Type B pancreatic cell (in vitro differentiated cells): Measurements from ENCODE around the gene TMPRSS7. TPM values are rescaled to one million over a fixed set of nuclear protein-coding genes. Genes with fewer than 3 reads are reported as not detected.

Experiments
- DNase-seq: peaks from one replicate; pipeline ENCODE4 v3.0.0; 2021; ENCODE audit warnings: mixed read lengths; ENCODE audit not compliant: unreplicated experiment; ENCODE audit errors: extremely low spot score
- H3K27ac Mint-ChIP-seq: 2 replicates; pipeline ENCODE4 v1.8.0; 2021; ENCODE audit warnings: mild to moderate bottlenecking, mixed read lengths
- H3K27me3 Mint-ChIP-seq: 2 replicates; pipeline ENCODE4 v1.8.0; 2021; ENCODE audit warnings: mixed read lengths
- H3K36me3 Mint-ChIP-seq: 2 replicates; pipeline ENCODE4 v1.8.0; 2021; ENCODE audit warnings: mixed read lengths
- H3K4me1 Mint-ChIP-seq: one replicate; pipeline ENCODE4 v1.8.0; 2021; ENCODE audit warnings: mixed read lengths; ENCODE audit not compliant: unreplicated experiment
- H3K4me3 Mint-ChIP-seq: 2 replicates; pipeline ENCODE4 v1.8.0; 2021; ENCODE audit warnings: mild to moderate bottlenecking, mixed read lengths
- H3K9me3 Mint-ChIP-seq: 2 replicates; pipeline ENCODE4 v1.8.0; 2021; ENCODE audit warnings: mixed read lengths
- CTCF ChIP-seq: fragments of 200-600 bp; sonication (generic); conservative IDR thresholded peaks from 2 replicates; pipeline ENCODE4 v1.5.0; 2021; ENCODE audit warnings: antibody characterized with exemption, mild to moderate bottlenecking
- total RNA-seq: library from RNA; stranded (reverse); gene quantifications from 2 replicates; pipeline ENCODE4 v1.2.1, GENCODE V29; 2021; ENCODE audit warnings: low replicate concordance

Gene TMPRSS7
- total RNA-seq, 1 donor from 2014 or later, result 0.48 TPM

- H3K4me3 Mint-ChIP-seq, result no peak overlapping the region
- TF ChIP-seq CTCF, result no peak
- H3K27ac Mint-ChIP-seq, result no peak overlapping the region
- H3K9me3 Mint-ChIP-seq, result no peaks in the 10 kb centered on the region
- peaks cover 8% of the 10 kb centered on the region for H3K36me3 Mint-ChIP-seq
- no peaks in the 10 kb centered on the region for H3K27me3 Mint-ChIP-seq
- no peak for DNase-seq
- H3K4me1 Mint-ChIP-seq, result peaks cover 5% of the 10 kb centered on the region
Measured at GRCh38 chr3:112117841-112118571, 83.5 kb downstream of the TMPRSS7 start.

GRCh38 chr3:112119962-112120836 lies 85.7 kb downstream of the TMPRSS7 start:
- Mint-ChIP-seq H3K27me3 (no peaks in the 10 kb centered on the region), H3K36me3 (peaks cover 4% of the 10 kb centered on the region), H3K4me1 (peaks cover 10% of the 10 kb centered on the region), H3K27ac (no peak overlapping the region), H3K4me3 (no peak overlapping the region), H3K9me3 (no peaks in the 10 kb centered on the region)
- no peak for TF ChIP-seq CTCF
- DNase-seq, result no peak

GRCh38 chr3:112121577-112122547 lies 87.3 kb downstream of the TMPRSS7 start:
- TF ChIP-seq CTCF, result no peak
- Mint-ChIP-seq H3K27me3 (no peaks in the 10 kb centered on the region), H3K4me1 (peaks cover 27% of the 10 kb centered on the region), H3K27ac (no peak overlapping the region), H3K36me3 (peaks cover 2% of the 10 kb centered on the region), H3K4me3 (no peak overlapping the region), H3K9me3 (no peaks in the 10 kb centered on the region)
- no peak for DNase-seq

- peaks cover 25% of the 10 kb centered on the region for H3K4me1 Mint-ChIP-seq
Measured at GRCh38 chr3:112122870-112123269, 88.3 kb downstream of the TMPRSS7 start.

More at GRCh38 chr3:112122870-112123269, 88.3 kb downstream of the TMPRSS7 start:
- H3K27ac Mint-ChIP-seq, result no peak overlapping the region
- H3K4me3 Mint-ChIP-seq, result no peak overlapping the region
- H3K36me3 Mint-ChIP-seq, result no peaks in the 10 kb centered on the region
- no peak for TF ChIP-seq CTCF
- H3K9me3 Mint-ChIP-seq, result no peaks in the 10 kb centered on the region
- H3K27me3 Mint-ChIP-seq, result no peaks in the 10 kb centered on the region
- DNase-seq, result no peak
